Left hindlimb (tissue), 1 donor: ENCODE measurements around the gene YPEL5.
A peak's percentile ranks its signal among the peaks of the same experiment; 100 is the strongest.
"Not testable (repeated sequence)": the region's sequence is repeated elsewhere in the genome, so short reads cannot be mapped to it uniquely, and the experiment has no call there.

Experiments
- DNase-seq: peaks from one replicate; pipeline ENCODE4 v3.0.0-alpha.2; 2018

The YPEL5 gene

GRCh38 chr2:30139131-30139870, 7.5 kb upstream of the YPEL5 start:
- DNase-seq: no peak

GRCh38 chr2:30141136-30141535, 5.7 kb upstream of the YPEL5 start:
- DNase-seq: no peak

GRCh38 chr2:30144260-30144659, 2.5 kb upstream of the YPEL5 start:
- no peak for DNase-seq

GRCh38 chr2:30144951-30145350, 1.9 kb upstream of the YPEL5 start:
- DNase-seq: not testable (repeated sequence)

GRCh38 chr2:30145826-30146336, 926 bp upstream of the YPEL5 start:
- no peak for DNase-seq

GRCh38 chr2:30147196-30147714, 448 bp downstream of the YPEL5 start:
- no peak for DNase-seq

GRCh38 chr2:30147715-30148610, 1.2 kb downstream of the YPEL5 start:
- peak; percentile 86 for DNase-seq

- no peak for DNase-seq
These were observed 2.0 kb downstream of the YPEL5 start for GRCh38 chr2:30148850-30149249.

GRCh38 chr2:30149513-30149912, 2.7 kb downstream of the YPEL5 start:
- DNase-seq: no peak

- DNase-seq: no peak
These were observed 3.2 kb downstream of the YPEL5 start for GRCh38 chr2:30149976-30150375.

GRCh38 chr2:30150786-30151185, 4.0 kb downstream of the YPEL5 start:
- no peak for DNase-seq

- no peak for DNase-seq
These were observed 5.6 kb downstream of the YPEL5 start for GRCh38 chr2:30152385-30152784.

- no peak for DNase-seq
These were observed 8.4 kb downstream of the YPEL5 start for GRCh38 chr2:30155202-30155601.

- no peak for DNase-seq
These were observed 9.3 kb downstream of the YPEL5 start for GRCh38 chr2:30155889-30156658.

- no peak for DNase-seq
These were observed 10.8 kb downstream of the YPEL5 start for GRCh38 chr2:30157616-30158015.

- DNase-seq: no peak
These were observed 13.0 kb downstream of the YPEL5 start for GRCh38 chr2:30159766-30160165.

- no peak for DNase-seq
These were observed 15.3 kb downstream of the YPEL5 start for GRCh38 chr2:30161929-30162706.

GRCh38 chr2:30162806-30163205, 16.0 kb downstream of the YPEL5 start:
- DNase-seq: no peak

- no peak for DNase-seq
These were observed 17.5 kb downstream of the YPEL5 start for GRCh38 chr2:30164131-30164925.

GRCh38 chr2:30165050-30165520, 18.3 kb downstream of the YPEL5 start:
- DNase-seq: peak; percentile 43

GRCh38 chr2:30165617-30166016, 18.8 kb downstream of the YPEL5 start:
- no peak for DNase-seq
